Spleen (tissue), 7 donors: Measurements from ENCODE around the gene G6PD.

Experiments
- CTCF ChIP-seq, 11 experiments: fragments of 200-600 bp in 7 of 11; fragments of 450-650 bp in 4 of 11; sonication (generic) in 4 of 11; IDR thresholded peaks in 8 of 11; conservative IDR thresholded peaks in 3 of 11; 1 replicate in 7 of 11; 2 replicates in 4 of 11; pipeline versions ENCODE4 v1.4.0 to v1.8.0; 2016 to 2021; ENCODE audit warnings: antibody characterized with exemption in 11 of 11, inconsistent platforms in 4 of 11, mild to moderate bottlenecking in 1 of 11
- POLR2A ChIP-seq, 3 donors: fragments of 450-650 bp; IDR thresholded peaks; one replicate each; pipeline ENCODE4 v1.5.1; 2017; ENCODE audit warnings: antibody characterized with exemption in 3 of 3, mild to moderate bottlenecking in 1 of 3
- donor health status: DM: no; HTN: no; CAD: no; lungs with moderate emphysema.
- donor health status: DM: no; HTN: no; CAD: no.
- donor health status: DM: no; HTN: no; CAD: no.

DNA sequence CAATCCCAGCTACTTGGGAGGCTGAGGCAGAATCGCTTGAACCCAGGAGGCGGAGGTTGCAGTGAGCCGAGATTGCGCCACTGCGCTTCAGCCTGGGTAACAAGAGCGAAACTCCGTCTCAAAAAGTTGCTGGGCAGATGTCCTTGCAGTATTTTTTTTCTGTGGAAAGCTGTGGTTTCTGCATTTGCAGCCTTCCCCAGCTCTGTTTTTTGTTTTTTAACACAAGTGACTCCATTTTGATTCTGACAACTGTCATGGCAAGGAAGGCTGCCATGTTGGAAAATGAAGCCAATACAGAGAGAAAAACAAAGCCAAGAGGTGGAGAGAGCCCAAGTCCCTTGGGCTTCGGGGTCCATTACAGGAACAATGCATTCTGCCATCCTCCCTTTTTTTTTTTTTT lies 44.5 kb downstream of the G6PD start:
- TF ChIP-seq CTCF (IDR thresholded peaks at IDR 0.05 in 8 of 11, conservative IDR thresholded peaks at IDR 0.05 in 3 of 11), result no peak
- no peak for TF ChIP-seq POLR2A (IDR thresholded peaks at IDR 0.05)
